Neuronal stem cell (in vitro differentiated cells): ENCODE data around the gene UNC5B.
A peak's percentile ranks its signal among the peaks of the same experiment; 100 is the strongest.

Source experiments
- DNase-seq: peaks from one replicate; pipeline ENCODE4 v3.0.0-alpha.2; 2013; ENCODE audit warnings: low spot score
- H2AFZ ChIP-seq: one replicate; pipeline ENCODE4 v1.6.1; 2013; ENCODE audit warnings: mild to moderate bottlenecking, low read length, inconsistent platforms
- H2AK5ac ChIP-seq: 2 replicates; pipeline ENCODE4 v1.6.1; 2013; ENCODE audit warnings: low read depth, mild to moderate bottlenecking, inconsistent platforms, low read length, moderate library complexity, mixed read lengths
- H2BK120ac ChIP-seq: 2 replicates; pipeline ENCODE4 v1.6.1; 2013; ENCODE audit warnings: low read depth, mild to moderate bottlenecking, inconsistent platforms, low read length, moderate library complexity, mixed read lengths
- H2BK12ac ChIP-seq: one replicate; pipeline ENCODE4 v1.6.1; 2013; ENCODE audit warnings: low read length, inconsistent platforms
- H2BK15ac ChIP-seq: 2 replicates; pipeline ENCODE4 v1.6.1; 2013; ENCODE audit warnings: mild to moderate bottlenecking, low read length, inconsistent platforms, mixed read lengths
- H2BK5ac ChIP-seq: one replicate; pipeline ENCODE4 v1.6.1; 2013; ENCODE audit warnings: inconsistent platforms, mild to moderate bottlenecking, low read length, moderate library complexity
- H3K14ac ChIP-seq: one replicate; pipeline ENCODE4 v1.6.1; 2013; ENCODE audit warnings: low read length, inconsistent platforms
- H3K18ac ChIP-seq: 2 replicates; pipeline ENCODE4 v1.6.1; 2013; ENCODE audit warnings: low read length, inconsistent platforms
- H3K23ac ChIP-seq: 2 replicates; pipeline ENCODE4 v1.6.1; 2013; ENCODE audit warnings: low read depth, mild to moderate bottlenecking, mixed read lengths, low read length, inconsistent platforms; ENCODE audit not compliant: poor library complexity
- H3K27ac ChIP-seq: replicated peaks from 3 replicates; pipeline ENCODE4 v1.5.1; 2013; ENCODE audit warnings: low read length, inconsistent platforms
- H3K27me3 ChIP-seq, 3 experiments: 2 replicates each; pipeline ENCODE4 v1.6.1; 2013; ENCODE audit warnings: low read length in 3 of 3, mild to moderate bottlenecking in 2 of 3, inconsistent platforms in 1 of 3, low read depth in 1 of 3, mixed read lengths in 1 of 3, moderate library complexity in 1 of 3; ENCODE audit not compliant: control insufficient read depth in 3 of 3, insufficient read depth in 3 of 3
- H3K36me3 ChIP-seq, 2 donors: replicated peaks in 1 of 2; 2 replicates each; pipeline ENCODE4 v1.6.1; 2013; ENCODE audit warnings: low read length in 2 of 2; ENCODE audit not compliant: control insufficient read depth in 2 of 2, insufficient read depth in 2 of 2
- H3K4ac ChIP-seq: 2 replicates; pipeline ENCODE4 v1.6.1; 2013; ENCODE audit warnings: inconsistent platforms, mild to moderate bottlenecking, low read length, moderate library complexity
- H3K4me1 ChIP-seq, 2 donors: 1 replicate in 1 of 2; 2 replicates in 1 of 2; pipeline ENCODE4 v1.6.1; 2013; ENCODE audit warnings: low read length in 2 of 2, low read depth in 1 of 2; ENCODE audit not compliant: control insufficient read depth in 2 of 2, insufficient read depth in 1 of 2
- H3K4me2 ChIP-seq: one replicate; pipeline ENCODE4 v1.6.1; 2013; ENCODE audit warnings: mild to moderate bottlenecking, low read length, inconsistent platforms; ENCODE audit not compliant: insufficient read depth, poor library complexity, severe bottlenecking
- H3K4me3 ChIP-seq, 2 donors: 2 replicates each; pipeline ENCODE4 v1.5.1; 2013; ENCODE audit warnings: low read length in 2 of 2, mild to moderate bottlenecking in 2 of 2, inconsistent platforms in 1 of 2, moderate library complexity in 1 of 2
- H3K79me1 ChIP-seq: one replicate; pipeline ENCODE4 v1.6.1; 2013; ENCODE audit warnings: low read depth, mild to moderate bottlenecking, inconsistent platforms, low read length, moderate library complexity
- H3K9ac ChIP-seq: one replicate; pipeline ENCODE4 v1.6.1; 2013; ENCODE audit warnings: mild to moderate bottlenecking, low read depth, low read length, inconsistent platforms; ENCODE audit not compliant: poor library complexity
- H3K9me3 ChIP-seq, 2 donors: replicated peaks in 1 of 2; 2 replicates each; pipeline versions ENCODE3 to v1.6.1; 2013; ENCODE audit warnings: low read length in 2 of 2, mild to moderate bottlenecking in 2 of 2, inconsistent platforms in 1 of 2, low read depth in 1 of 2, mixed read lengths in 1 of 2, moderate library complexity in 1 of 2; ENCODE audit not compliant: control insufficient read depth in 2 of 2, insufficient read depth in 1 of 2
- H4K8ac ChIP-seq: one replicate; pipeline ENCODE4 v1.6.1; 2013; ENCODE audit warnings: low read depth, mild to moderate bottlenecking, inconsistent platforms, low read length, moderate library complexity
- H4K91ac ChIP-seq: one replicate; pipeline ENCODE4 v1.6.1; 2013; ENCODE audit warnings: low read length, low read depth, mild to moderate bottlenecking, inconsistent platforms; ENCODE audit not compliant: poor library complexity
- WGBS, 2 donors: extraction: QIAGEN DNeasy Blood & Tissue Kit; methylation state at CpG; one replicate each; pipeline ENCODE4 v1.1.7; 2013; ENCODE audit warnings: missing lambda C conversion rate in 2 of 2, mixed read lengths in 1 of 2; ENCODE audit not compliant: insufficient read length in 2 of 2, insufficient replicate concordance in 1 of 2; ENCODE audit errors: extremely low coverage in 2 of 2; 5-methylcytosine and 5-hydroxymethylcytosine counted together

UNC5B gene

DNA sequence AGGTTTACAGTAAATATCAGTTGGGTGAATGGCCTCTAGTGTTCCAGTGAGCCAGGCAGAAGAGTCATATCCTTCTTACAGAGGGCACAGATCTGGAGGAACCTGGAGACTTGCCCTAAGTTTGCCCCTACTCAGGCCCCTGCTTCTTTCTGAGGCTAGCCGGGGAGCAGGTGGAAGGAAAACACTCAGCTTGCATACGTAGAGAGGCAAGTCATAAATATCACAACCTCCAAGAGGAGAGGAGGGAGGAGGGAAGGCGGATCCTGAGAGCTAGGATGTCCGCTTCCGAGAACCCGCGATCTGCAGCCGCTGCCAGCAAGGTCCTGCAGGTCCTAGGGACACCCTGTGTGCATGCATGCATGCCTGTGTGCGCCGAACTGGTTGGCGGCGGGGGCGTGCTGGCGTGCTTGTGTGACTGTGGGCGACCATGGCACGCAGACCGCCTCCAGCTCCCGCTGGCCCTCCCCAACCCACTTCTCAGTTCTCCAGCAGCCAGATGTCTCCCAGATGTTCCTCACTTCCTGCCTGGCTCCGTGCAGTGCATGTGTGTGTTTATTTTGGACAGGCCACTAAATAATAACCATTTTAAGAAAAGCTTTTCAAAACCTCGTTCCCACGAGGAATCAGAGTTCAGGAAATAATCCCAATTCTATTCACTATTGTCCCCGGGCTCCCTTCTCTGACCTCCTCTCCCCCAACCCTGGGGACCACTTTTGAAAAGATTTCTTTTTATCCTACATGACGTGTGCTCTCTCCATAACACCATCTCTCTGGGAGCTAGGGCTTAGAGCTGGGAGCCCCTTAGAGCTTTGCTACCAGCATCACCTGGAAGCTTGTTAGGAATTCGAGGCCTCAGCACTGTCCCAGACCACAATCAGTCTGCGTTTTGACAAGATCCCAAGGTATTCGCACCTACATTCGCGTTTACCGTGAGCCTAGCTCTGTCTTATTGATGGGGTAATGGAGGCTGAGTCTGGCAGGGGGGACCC lies 32.4 kb downstream of the UNC5B start:
- Histone ChIP-seq H3K27ac (no peak overlapping the region), H3K23ac (peak overlapping the region; percentile 17), H2BK5ac (no peak overlapping the region), H3K27me3 (peaks cover 0 to 11% (median 0%) of the 10 kb centered on the region in 3 experiments), H3K79me1 (no peaks in the 10 kb centered on the region), H3K4ac (no peak overlapping the region), H2BK15ac (no peak overlapping the region), H2AK5ac (peak overlapping the region; percentile 95), H4K91ac (no peak overlapping the region), H3K36me3 (no peaks in the 10 kb centered on the region), H2BK12ac (no peak overlapping the region), H3K9me3 (no peaks in the 10 kb centered on the region), H3K4me1 (peaks cover 3 to 16% of the 10 kb centered on the region in 2 donors), H3K18ac (peak overlapping the region; percentile 91), H3K4me2 (no peak overlapping the region), H2AFZ (no peak overlapping the region), H2BK120ac (peak overlapping the region; percentile 35), H3K4me3 (no peak overlapping the region), H3K9ac (no peak overlapping the region), H4K8ac (no peak overlapping the region), H3K14ac (peak overlapping the region; percentile 82)
- no peak for DNase-seq
- WGBS, 2 donors: no CpG with 5 or more reads among the region's 29 CpGs

DNA sequence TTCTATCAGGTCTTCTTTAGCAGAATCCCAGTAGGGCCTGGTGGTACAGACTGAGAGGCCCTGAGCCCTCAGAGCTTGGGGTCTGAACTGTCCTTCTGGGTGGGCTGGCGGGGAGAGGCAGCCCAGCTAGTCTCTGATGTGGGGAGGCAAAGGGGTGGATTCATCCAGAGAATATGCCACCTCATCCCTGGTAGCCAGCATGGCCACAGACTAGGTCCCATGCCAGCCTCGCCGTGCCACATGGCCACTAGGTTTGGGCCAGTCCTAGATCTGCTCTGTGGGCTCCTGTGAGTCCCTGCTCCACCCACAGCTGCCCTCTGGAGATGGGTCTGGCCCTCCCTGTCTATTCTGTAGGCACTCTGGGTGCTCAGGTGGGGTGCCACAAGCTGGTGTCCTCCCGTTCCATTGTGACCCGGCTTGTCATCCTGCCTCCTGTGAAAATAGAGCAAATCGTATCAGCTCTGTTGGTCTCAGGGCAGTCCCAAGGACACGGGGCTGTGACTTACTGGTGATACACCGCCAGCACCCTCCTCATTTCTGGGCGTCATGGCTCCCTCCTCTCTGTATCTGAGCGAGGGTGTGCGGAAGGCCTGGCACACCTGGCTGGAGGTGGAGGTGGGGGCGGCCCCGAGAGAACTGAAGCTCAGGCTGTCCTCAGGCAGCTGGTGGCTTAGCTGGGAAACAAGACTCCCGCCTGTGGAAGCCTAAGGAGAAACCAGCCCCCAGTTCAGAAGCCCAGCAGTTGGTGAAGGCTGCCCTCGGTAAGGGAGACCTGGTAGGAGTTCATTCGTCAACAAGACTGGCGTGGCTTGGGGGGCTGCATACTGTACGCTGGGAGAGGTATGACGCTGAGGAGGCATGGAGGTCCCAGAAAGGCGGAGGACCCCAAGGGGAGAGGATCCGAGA lies 33.3 kb downstream of the UNC5B start:
- Histone ChIP-seq H2BK120ac (peak overlapping the region; percentile 35), H2AK5ac (peak overlapping the region; percentile 95), H4K91ac (peak overlapping the region; percentile 27), H3K27me3 (peaks cover 0 to 8% (median 0%) of the 10 kb centered on the region in 3 experiments), H3K79me1 (no peaks in the 10 kb centered on the region), H2BK15ac (peak overlapping the region; percentile 82), H2BK12ac (peak overlapping the region; percentile 58), H3K9ac (peak overlapping the region; percentile 46), H3K23ac (peak overlapping the region; percentile 61), H2AFZ (no peak overlapping the region), H3K4ac (no peak overlapping the region), H3K18ac (peak overlapping the region; percentile 91), H3K9me3 (no peaks in the 10 kb centered on the region), H3K4me1 (peaks cover 3 to 16% of the 10 kb centered on the region in 2 donors), H3K4me3 (no peak overlapping the region), H4K8ac (peak overlapping the region; percentile 66), H3K27ac (no peak overlapping the region), H3K4me2 (no peak overlapping the region), H2BK5ac (no peak overlapping the region), H3K36me3 (no peaks in the 10 kb centered on the region), H3K14ac (peak overlapping the region; percentile 82)
- WGBS, 2 donors: no CpG with 5 or more reads among the region's 21 CpGs
- no peak for DNase-seq

- WGBS, 2 donors: no CpG with 5 or more reads among the region's 11 CpGs
- Histone ChIP-seq H2BK5ac (no peak overlapping the region), H3K27ac (no peak overlapping the region), H2BK15ac (peak overlapping the region; percentile 86), H4K91ac (peak overlapping the region; percentile 57), H3K4me1 (peaks cover 3 to 16% of the 10 kb centered on the region in 2 donors), H3K79me1 (no peaks in the 10 kb centered on the region), H2AK5ac (peak overlapping the region; percentile 85), H3K36me3 (no peaks in the 10 kb centered on the region), H3K4me2 (no peak overlapping the region), H3K9ac (no peak overlapping the region), H3K9me3 (no peaks in the 10 kb centered on the region), H3K23ac (no peak overlapping the region), H2AFZ (no peak overlapping the region), H3K14ac (peak overlapping the region; percentile 22), H3K4ac (no peak overlapping the region), H3K4me3 (no peak overlapping the region), H3K18ac (peak overlapping the region; percentile 85), H4K8ac (no peak overlapping the region), H3K27me3 (peaks cover 0 to 11% (median 0%) of the 10 kb centered on the region in 3 experiments), H2BK120ac (no peak overlapping the region), H2BK12ac (peak overlapping the region; percentile 84)
- no peak for DNase-seq
Observed at GRCh38 chr10:71246591-71247413, 34.4 kb downstream of the UNC5B start.
